Activated CD8-positive, alpha-beta memory T cell treated with anti-CD3 and anti-CD28 coated beads, Interleukin-2, amount 10 ng/mL, durations not matched to agents 7 days and 5 days (primary cell): ENCODE measurements around the gene MFAP4. TPM values are rescaled to one million over a fixed set of nuclear protein-coding genes. Genes with fewer than 3 reads are reported as not detected.

Source experiments
- ATAC-seq: fragments of 150-1000 bp; cut with Tn5 transposase; one replicate; pipeline ENCODE4 v1.10.0; 2021; ENCODE audit warnings: moderate library complexity
- CTCF ChIA-PET: fragments of 350-600 bp; sonication (Branson Sonifier 250); formaldehyde crosslinking; loops from one replicate; lab custom pipeline; 2021; ENCODE audit warnings: antibody characterized with exemption; lab: Charles Lee
- DNase-seq: peaks from one replicate; pipeline ENCODE4 v3.0.0-alpha.2; 2020
- H3K27ac Mint-ChIP-seq: one replicate; pipeline ENCODE4 v1.8.0; 2021; ENCODE audit warnings: mild to moderate bottlenecking, mixed read lengths
- H3K27me3 Mint-ChIP-seq: one replicate; pipeline ENCODE4 v1.8.0; 2021; ENCODE audit warnings: mixed read lengths
- H3K36me3 Mint-ChIP-seq: one replicate; pipeline ENCODE4 v1.8.0; 2021; ENCODE audit warnings: mild to moderate bottlenecking, mixed read lengths
- H3K4me1 Mint-ChIP-seq: one replicate; pipeline ENCODE4 v1.8.0; 2021; ENCODE audit warnings: mixed read lengths
- H3K4me3 Mint-ChIP-seq: one replicate; pipeline ENCODE4 v1.8.0; 2021; ENCODE audit warnings: mild to moderate bottlenecking, moderate library complexity, mixed read lengths
- H3K9me3 Mint-ChIP-seq: one replicate; pipeline ENCODE4 v1.8.0; 2022; ENCODE audit warnings: low read depth, mixed read lengths
- total RNA-seq, 2 experiments: library from RNA; stranded (reverse); gene quantifications; one replicate each; pipeline ENCODE4 v1.2.3, GENCODE V29; 2021

The MFAP4 gene
- total RNA-seq, 2 experiments from 2014 or later: not detected

DNA sequence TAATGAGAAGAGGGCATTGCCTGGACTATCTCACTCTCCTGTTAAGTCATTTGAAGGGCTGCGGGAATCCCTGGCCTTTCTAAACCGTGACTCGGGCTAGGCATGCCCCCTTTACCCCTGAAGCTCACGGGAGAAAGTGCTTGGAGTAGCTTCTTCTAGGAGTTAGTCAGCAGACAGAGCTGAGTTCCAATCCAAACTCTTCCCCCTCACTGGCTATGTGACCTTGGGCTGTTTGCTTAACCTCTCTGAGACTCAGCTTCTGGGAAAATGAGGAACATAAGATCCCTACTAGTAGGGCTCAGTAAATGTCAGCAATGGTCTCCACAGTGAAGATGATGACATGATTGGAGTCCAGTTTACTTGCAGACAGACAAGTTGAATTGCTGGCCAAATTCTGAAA is 18.8 kb downstream of the MFAP4 start:
- no peak overlapping the region for H3K4me3 Mint-ChIP-seq
- peaks cover 19% of the 10 kb centered on the region for H3K27me3 Mint-ChIP-seq
- H3K9me3 Mint-ChIP-seq: no peaks in the 10 kb centered on the region
- H3K36me3 Mint-ChIP-seq: no peaks in the 10 kb centered on the region
- CTCF ChIA-PET: interaction anchor here (1.2 to 2.7 kb wide), 2 partner anchors 10 to 125 kb away, joined by 3 to 18 read pairs; partner anchors contain the start of gene MAPK7
- ATAC-seq (no peak), DNase-seq (no peak)
- no peak overlapping the region for H3K27ac Mint-ChIP-seq
- peaks cover 47% of the 10 kb centered on the region for H3K4me1 Mint-ChIP-seq

DNA sequence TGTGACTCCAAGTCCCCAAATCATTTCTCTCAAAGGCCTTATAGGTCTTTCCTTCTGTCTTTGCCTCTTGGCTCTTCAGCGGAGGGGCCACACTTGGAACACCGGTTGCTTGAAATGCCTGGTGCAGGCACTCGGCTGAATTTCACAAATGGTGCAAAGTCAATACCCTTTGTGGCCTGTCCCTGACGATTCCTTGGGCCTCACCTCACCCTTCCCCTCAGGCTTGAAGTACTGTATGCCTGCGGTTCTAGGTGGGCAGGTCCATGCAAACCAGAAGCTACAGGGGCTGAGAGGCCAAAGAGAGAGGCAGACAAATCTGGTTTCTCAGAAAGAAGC is 20.4 kb downstream of the MFAP4 start:
- Mint-ChIP-seq H3K27ac (no peak overlapping the region), H3K4me1 (peaks cover 42% of the 10 kb centered on the region), H3K4me3 (no peak overlapping the region), H3K36me3 (no peaks in the 10 kb centered on the region), H3K27me3 (peaks cover 16% of the 10 kb centered on the region), H3K9me3 (no peaks in the 10 kb centered on the region)
- ATAC-seq (no peak), DNase-seq (no peak)
- CTCF ChIA-PET: interaction anchor here (0.8 to 8.9 kb wide), 3 partner anchors 80 to 101 kb away, joined by 3 to 114 read pairs (median 3); no protein-coding TSS in a partner anchor

DNA sequence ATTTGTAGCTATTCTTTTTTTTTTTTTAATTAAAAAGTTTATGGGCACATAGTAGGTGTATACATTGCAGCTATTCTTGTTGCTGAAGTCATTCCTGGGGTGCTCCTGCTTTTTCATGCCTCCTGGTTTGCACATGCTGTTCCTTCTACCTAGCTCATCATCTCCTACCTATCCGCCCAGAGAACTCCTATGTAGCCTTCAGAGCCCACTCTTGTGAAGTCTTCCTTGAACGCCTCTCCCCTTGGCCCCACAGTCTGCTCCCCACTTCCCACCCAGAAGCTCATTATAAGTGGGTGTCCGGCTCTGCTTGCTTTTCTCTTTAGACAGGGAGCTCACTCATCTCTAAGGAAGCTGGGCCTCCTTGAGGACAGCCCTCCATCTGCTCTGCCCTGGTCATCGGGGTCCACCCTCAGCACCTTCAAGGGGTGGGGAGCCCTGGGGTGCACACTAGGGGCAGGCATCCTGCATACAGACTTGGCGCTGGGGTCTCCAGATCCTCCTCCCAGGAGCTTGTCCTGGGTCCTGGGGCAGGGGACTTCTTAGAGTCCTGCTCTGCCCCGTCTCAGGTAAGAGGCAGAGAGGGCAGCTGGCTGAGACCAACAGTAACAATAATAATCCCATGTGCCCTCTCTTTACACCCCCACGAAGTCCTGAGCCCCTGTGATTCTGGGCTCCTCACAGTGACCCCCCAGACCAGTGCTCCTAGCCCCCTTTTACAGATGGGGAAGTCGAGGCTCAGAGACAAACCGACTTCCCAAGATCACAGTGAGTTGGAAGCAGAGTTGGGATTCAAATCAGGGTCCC is 21.0 kb downstream of the MFAP4 start:
- Mint-ChIP-seq H3K36me3 (no peaks in the 10 kb centered on the region), H3K27ac (no peak overlapping the region), H3K4me1 (peaks cover 37% of the 10 kb centered on the region), H3K4me3 (no peak overlapping the region), H3K27me3 (peaks cover 16% of the 10 kb centered on the region), H3K9me3 (no peaks in the 10 kb centered on the region)
- CTCF ChIA-PET: interaction anchor here (0.6 to 8.9 kb wide), 11 partner anchors 12 to 418 kb away, joined by 3 to 114 read pairs (median 3); partner anchors contain the start of genes ALDH3A2 and MAPK7
- no peak for DNase-seq
- no peak for ATAC-seq

DNA sequence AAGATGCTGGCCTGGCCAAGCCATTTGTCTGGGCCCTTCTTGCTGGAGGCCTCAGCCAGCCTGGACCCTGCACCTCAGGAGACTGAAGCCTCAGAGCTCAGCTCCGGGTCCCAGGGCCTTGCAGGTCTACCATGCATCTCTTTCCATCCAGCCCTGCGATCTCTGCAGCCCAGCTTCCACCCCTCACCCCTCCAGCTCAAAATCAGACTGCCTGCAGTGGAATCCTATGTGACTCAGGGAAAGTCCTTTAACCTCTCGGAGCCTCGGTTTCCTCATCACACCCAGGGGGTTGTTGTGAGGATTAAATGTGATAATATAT is 21.5 kb downstream of the MFAP4 start:
- H3K4me1 Mint-ChIP-seq: peaks cover 31% of the 10 kb centered on the region
- ATAC-seq (no peak), DNase-seq (no peak)
- H3K4me3 Mint-ChIP-seq: no peak overlapping the region
- H3K9me3 Mint-ChIP-seq: no peaks in the 10 kb centered on the region
- peaks cover 16% of the 10 kb centered on the region for H3K27me3 Mint-ChIP-seq
- CTCF ChIA-PET: interaction anchor here (0.6 to 8.9 kb wide), 12 partner anchors 9 to 1503 kb away, joined by 3 to 114 read pairs (median 4); partner anchors contain the start of genes ALDH3A2 and MAPK7
- no peaks in the 10 kb centered on the region for H3K36me3 Mint-ChIP-seq
- no peak overlapping the region for H3K27ac Mint-ChIP-seq

DNA sequence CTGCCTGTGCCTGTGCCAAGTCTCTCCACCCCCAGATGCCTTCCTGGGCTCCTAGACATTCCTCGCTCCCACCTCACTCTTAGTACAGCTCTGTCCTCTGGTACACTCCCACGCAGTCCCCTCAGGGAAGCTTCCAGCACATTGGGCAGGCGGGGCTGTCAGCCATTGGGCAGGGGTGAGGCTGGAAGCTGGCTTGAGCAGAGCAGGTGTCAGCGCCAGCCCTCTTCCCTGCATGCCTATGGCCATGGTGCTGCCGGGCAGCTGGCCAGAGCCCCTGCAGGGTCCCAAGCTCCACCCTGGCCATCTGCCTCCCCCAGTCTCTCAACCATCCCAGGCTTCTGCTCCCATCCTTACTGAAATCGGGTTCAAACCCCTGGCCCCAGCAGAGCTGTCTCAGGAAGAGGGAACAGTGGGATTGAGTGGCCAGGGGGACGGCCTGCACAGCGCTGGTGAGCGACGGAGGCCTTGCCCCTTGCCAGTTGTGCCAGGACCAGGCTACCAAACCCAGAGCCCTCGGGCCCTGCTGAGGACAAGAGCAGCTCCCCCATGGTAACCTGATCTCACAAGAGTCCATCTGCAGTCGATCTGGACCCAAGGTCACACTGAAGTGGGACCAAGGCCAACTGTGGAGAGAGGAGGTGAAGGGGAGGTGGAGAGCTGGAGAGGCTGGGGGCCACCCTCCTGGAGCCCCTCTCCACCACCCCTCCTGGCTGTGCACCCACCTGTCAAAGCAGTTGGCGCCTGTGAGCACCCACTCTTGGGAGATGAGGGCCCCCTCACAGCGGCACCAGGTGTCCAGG is 22.1 kb downstream of the MFAP4 start:
- H3K9me3 Mint-ChIP-seq: no peaks in the 10 kb centered on the region
- peaks cover 25% of the 10 kb centered on the region for H3K4me1 Mint-ChIP-seq
- DNase-seq (no peak), ATAC-seq (no peak)
- H3K36me3 Mint-ChIP-seq: no peaks in the 10 kb centered on the region
- no peak overlapping the region for H3K4me3 Mint-ChIP-seq
- H3K27ac Mint-ChIP-seq: no peak overlapping the region
- peaks cover 16% of the 10 kb centered on the region for H3K27me3 Mint-ChIP-seq
- CTCF ChIA-PET: interaction anchor here (0.6 to 8.9 kb wide), 9 partner anchors 10 to 1503 kb away, joined by 3 to 114 read pairs (median 4); partner anchors contain the start of genes ALDH3A2 and MAPK7

DNA sequence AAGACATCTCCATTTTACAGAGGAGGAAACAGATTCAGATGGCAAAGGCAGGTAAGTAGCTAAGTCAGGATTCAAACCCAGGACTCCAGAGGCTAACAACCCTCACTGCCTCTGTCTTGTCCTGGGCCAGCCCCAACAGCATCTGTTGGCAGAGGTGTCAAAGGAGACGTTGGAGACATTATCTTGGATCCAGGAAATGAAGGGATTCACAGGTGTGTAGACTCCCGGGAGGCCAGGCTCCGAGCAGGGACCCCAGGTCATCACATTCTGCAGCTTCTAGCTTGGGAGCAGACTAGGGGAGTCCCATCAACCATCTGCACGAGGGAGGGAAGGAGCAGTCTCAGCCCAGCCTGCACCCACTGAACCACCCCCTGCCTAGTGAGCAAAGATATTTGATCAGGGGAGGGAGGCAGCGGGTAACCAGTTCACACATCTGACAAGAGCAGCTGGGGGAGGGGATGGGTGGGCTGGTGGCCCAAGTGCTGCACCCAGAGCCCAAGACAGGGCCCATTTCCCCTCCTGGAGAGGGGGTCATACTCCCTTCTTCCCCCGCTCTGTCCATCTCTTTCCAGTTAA is 23.4 kb downstream of the MFAP4 start:
- ATAC-seq (no peak), DNase-seq (no peak)
- H3K27ac Mint-ChIP-seq: no peak overlapping the region
- H3K36me3 Mint-ChIP-seq: no peaks in the 10 kb centered on the region
- no peaks in the 10 kb centered on the region for H3K9me3 Mint-ChIP-seq
- H3K4me3 Mint-ChIP-seq: no peak overlapping the region
- H3K27me3 Mint-ChIP-seq: peaks cover 16% of the 10 kb centered on the region
- CTCF ChIA-PET: interaction anchor here (0.9 to 8.9 kb wide), 34 partner anchors 8 to 647 kb away, joined by 3 to 114 read pairs (median 6); partner anchors contain the start of genes AKAP10 and MAPK7
- H3K4me1 Mint-ChIP-seq: peaks cover 14% of the 10 kb centered on the region

DNA sequence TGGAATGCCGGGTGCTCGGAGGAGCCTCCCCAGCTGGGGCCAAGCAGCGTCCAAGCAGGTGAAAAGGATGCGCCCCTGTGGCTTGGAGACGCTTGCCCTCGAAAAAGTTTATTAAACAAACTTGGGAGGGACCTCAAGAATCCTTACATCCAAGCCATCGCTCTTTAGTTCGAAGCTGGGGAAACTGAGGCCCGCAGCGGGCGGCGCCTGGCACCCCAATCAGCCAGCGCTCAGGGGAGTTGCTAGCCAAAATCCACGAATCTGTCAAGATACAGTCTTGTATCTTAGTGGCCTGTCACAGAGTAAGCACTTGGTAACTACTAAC is 23.9 kb downstream of the MFAP4 start:
- CTCF ChIA-PET: interaction anchor here (0.7 to 8.9 kb wide), 43 partner anchors 9 to 647 kb away, joined by 3 to 114 read pairs (median 5); partner anchors contain the start of genes AKAP10, ALDH3A2 and MAPK7
- Mint-ChIP-seq H3K4me1 (peaks cover 10% of the 10 kb centered on the region), H3K4me3 (peak overlapping the region; percentile 81), H3K27me3 (peaks cover 16% of the 10 kb centered on the region), H3K9me3 (no peaks in the 10 kb centered on the region), H3K36me3 (no peaks in the 10 kb centered on the region), H3K27ac (no peak overlapping the region)
- ATAC-seq (no peak), DNase-seq (no peak)

DNA sequence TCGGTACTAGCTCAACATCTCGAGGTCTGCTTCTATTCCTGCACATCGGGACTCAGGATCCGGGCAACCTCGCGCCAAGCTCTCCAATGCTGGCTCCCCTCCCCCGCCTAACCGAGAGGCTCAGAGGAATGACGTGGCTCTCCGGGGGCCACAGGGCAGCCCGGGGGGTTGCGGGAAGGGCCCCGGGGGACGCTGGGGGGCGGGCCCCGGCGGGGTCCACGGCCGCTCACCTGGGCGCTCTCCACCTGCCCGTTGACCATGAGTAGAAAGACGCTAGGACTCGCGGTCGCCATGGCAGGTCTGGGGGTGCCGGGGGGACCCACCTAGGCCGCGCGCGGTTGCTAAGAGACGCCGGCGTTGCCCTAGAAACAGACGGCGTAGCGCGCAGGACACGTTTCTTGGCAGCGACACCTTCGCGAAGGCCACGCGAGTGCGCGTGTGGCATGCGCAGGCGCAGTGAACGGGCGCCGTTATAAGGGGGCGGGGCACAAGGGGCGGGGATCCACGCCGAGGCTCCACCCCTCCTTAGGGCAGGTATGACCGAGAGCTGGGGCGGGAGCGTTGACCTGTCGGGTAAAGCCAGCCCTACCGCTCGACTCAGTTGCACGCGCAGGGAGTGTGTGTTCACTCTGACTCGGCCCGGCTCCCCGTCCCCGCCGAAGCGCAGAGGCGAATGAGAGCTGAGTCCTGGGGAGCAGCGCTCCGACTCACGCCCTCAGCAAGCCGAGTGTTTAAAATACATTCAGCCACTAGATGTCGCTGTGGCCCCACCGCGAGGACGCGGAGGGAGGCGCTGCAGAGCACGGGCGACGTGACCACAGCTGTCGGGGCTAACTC is 24.5 kb downstream of the MFAP4 start, which contains the start of gene B9D1:
Gene B9D1 (minus strand): TSS at position 447 of the 837 bp plus-strand sequence. CDS start 154 bp downstream, at position 293.
- H3K9me3 Mint-ChIP-seq: no peaks in the 10 kb centered on the region
- no peaks in the 10 kb centered on the region for H3K36me3 Mint-ChIP-seq

DNA sequence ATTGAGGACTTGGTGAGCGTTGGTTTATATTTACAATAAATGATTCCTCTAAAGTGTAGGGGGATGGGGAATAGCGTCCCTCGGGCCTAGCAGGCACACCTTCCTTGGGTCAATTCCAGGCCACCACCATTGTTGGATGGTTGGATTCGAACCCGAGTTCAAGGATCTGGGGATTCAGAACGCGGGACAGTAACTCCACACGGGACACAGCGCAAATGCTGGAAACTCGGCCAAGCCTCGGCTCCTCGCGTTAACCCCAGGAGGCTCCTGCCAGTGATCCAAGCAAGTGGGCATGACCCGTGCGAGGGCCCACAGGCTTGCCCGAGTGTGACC is 25.1 kb downstream of the MFAP4 start:
- CTCF ChIA-PET: interaction anchor here (1.0 to 8.9 kb wide), 12 partner anchors 13 to 401 kb away, joined by 4 to 114 read pairs (median 6); partner anchors contain the start of genes ALDH3A2 and MAPK7
- peak overlapping the region; percentile 36 for H3K4me3 Mint-ChIP-seq
- no peaks in the 10 kb centered on the region for H3K9me3 Mint-ChIP-seq
- H3K36me3 Mint-ChIP-seq: no peaks in the 10 kb centered on the region
- peaks cover 16% of the 10 kb centered on the region for H3K27me3 Mint-ChIP-seq
- no peak for ATAC-seq
- no peak overlapping the region for H3K27ac Mint-ChIP-seq
- DNase-seq: no peak
- H3K4me1 Mint-ChIP-seq: peaks cover 10% of the 10 kb centered on the region

More for the DNA sequence above, 24.5 kb downstream of the MFAP4 start, which contains the start of gene B9D1:
- DNase-seq: peak; percentile 94
- CTCF ChIA-PET: interaction anchor here (0.6 to 8.9 kb wide), 48 partner anchors 8 to 648 kb away, joined by 3 to 114 read pairs (median 5); partner anchors contain the start of genes AKAP10, ALDH3A2 and MAPK7
- H3K27ac Mint-ChIP-seq: peak within 1 kb of the TSS; percentile 76
- peak within 1 kb of the TSS; percentile 81 for H3K4me3 Mint-ChIP-seq
- H3K4me1 Mint-ChIP-seq: peaks cover 10% of the 10 kb centered on the region
- H3K27me3 Mint-ChIP-seq: peaks cover 16% of the 10 kb centered on the region
- ATAC-seq: peak; percentile 93

DNA sequence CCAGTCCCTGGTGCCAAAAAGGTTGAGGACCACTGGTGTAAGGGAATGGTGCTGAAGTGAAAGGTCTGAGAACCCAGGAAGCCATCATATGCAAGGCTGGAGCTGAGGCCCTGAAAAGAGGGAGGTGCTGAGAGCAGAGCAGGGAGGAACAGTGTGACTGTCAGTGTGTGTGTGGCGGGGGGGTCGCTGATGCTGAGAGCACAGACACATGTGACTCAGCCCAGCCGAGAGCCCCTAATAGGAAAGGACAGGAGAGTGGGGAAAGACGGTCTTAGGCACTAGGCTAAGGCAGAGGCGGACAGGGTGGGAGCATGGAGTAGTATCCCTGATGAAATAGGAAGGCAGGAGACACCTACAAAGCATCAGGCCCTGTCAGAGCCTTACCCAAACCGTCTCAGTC is 25.7 kb downstream of the MFAP4 start:
- Mint-ChIP-seq H3K27ac (no peak overlapping the region), H3K9me3 (no peaks in the 10 kb centered on the region)

DNA sequence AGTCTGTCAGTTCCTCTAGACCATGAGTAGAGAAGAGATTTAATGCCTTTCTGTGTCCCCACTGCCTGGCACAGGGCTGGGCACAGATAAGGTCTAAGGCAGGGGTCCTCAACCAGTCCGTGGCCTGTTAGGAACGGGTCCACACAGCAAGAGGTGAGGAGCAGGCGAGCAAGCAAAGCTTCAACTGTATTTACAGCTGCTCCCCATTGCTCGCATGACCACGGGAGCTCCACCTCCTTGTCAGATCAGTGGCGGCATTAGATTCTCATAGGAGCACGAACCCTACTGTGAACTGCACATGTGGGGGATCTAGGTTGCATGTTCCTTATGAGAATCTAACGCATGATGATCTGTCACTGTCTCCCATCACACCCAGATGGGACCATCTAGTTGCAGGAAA is 26.2 kb downstream of the MFAP4 start:
- no peak for ATAC-seq

More for the DNA sequence above, 25.7 kb downstream of the MFAP4 start:
- CTCF ChIA-PET: interaction anchor here (1.0 to 8.9 kb wide), 3 partner anchors 14 to 86 kb away, joined by 4 to 114 read pairs (median 46); partner anchors contain the start of gene MAPK7
- no peak for DNase-seq
- H3K4me3 Mint-ChIP-seq: no peak overlapping the region
- H3K4me1 Mint-ChIP-seq: peaks cover 10% of the 10 kb centered on the region
- ATAC-seq: no peak
- H3K27me3 Mint-ChIP-seq: peaks cover 16% of the 10 kb centered on the region
- H3K36me3 Mint-ChIP-seq: no peaks in the 10 kb centered on the region

DNA sequence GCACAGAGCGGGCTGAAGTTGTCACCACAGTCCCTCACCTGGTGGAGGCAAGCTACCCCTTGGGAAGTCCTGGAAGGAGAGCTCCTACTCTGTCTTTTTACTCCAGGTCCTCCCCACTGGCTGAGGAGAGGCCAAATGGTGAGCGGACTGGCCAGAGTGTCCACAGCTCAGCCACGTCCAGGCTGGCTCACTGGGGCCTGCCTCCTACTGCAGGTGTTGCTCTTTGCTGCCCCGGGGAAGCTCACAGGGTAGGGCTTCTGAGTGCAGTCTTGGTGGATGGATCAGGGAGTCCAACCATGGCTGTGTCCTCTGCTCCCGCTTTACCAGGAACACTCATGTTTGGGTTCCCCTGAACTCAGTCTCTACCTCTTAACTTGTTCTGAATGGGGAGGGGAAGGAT is 27.1 kb downstream of the MFAP4 start:
- CTCF ChIA-PET: interaction anchor here (8.9 kb wide), 1 partner anchor 88 kb away, joined by 114 read pairs; no protein-coding TSS in a partner anchor
- Mint-ChIP-seq H3K27me3 (peaks cover 8% of the 10 kb centered on the region), H3K27ac (no peak overlapping the region), H3K36me3 (no peaks in the 10 kb centered on the region), H3K9me3 (no peaks in the 10 kb centered on the region), H3K4me3 (no peak overlapping the region), H3K4me1 (peaks cover 10% of the 10 kb centered on the region)
- ATAC-seq (no peak), DNase-seq (no peak)

More for the DNA sequence above, 26.2 kb downstream of the MFAP4 start:
- Mint-ChIP-seq H3K27ac (no peak overlapping the region), H3K9me3 (no peaks in the 10 kb centered on the region), H3K27me3 (peaks cover 11% of the 10 kb centered on the region), H3K36me3 (no peaks in the 10 kb centered on the region), H3K4me1 (peaks cover 10% of the 10 kb centered on the region), H3K4me3 (no peak overlapping the region)
- DNase-seq: no peak
- CTCF ChIA-PET: interaction anchor here (8.9 kb wide), 1 partner anchor 87 kb away, joined by 114 read pairs; no protein-coding TSS in a partner anchor
